ENCODE measurements around the gene AOPEP.

Gene AOPEP

GRCh38 chr9:94714494-94714893, 12.0 kb upstream of the AOPEP start:
- TF ChIP-seq, protein P1, sequence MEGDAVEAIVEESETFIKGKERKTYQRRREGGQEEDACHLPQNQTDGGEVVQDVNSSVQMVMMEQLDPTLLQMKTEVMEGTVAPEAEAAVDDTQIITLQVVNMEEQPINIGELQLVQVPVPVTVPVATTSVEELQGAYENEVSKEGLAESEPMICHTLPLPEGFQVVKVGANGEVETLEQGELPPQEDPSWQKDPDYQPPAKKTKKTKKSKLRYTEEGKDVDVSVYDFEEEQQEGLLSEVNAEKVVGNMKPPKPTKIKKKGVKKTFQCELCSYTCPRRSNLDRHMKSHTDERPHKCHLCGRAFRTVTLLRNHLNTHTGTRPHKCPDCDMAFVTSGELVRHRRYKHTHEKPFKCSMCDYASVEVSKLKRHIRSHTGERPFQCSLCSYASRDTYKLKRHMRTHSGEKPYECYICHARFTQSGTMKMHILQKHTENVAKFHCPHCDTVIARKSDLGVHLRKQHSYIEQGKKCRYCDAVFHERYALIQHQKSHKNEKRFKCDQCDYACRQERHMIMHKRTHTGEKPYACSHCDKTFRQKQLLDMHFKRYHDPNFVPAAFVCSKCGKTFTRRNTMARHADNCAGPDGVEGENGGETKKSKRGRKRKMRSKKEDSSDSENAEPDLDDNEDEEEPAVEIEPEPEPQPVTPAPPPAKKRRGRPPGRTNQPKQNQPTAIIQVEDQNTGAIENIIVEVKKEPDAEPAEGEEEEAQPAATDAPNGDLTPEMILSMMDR (IDR thresholded peaks at IDR 0.05; ENCODE audit: low read depth, low read length): no peak
- no peak overlapping the region for H3K4me3 ChIP-seq (ENCODE audit: low read depth, low read length)

DNA sequence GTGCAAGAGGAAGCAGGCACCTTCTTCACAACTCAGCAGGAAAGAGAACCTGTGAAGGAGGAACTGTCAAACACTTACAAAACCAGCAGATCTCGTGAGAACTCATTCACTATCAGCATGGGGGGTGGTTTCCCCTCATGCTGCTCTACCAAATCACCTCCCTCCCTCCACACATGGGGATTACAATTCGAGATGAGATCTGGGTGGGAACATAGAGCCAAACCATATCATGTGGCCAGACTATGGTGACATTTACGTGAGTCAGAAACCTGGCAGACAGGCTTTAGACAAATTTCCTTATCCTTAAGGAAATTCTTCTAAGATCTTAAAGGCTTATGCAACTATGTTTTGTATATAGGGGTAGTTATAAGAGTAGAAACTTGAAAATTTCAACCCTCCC, 8.7 kb upstream of the AOPEP start:
- TF ChIP-seq, protein P1 (IDR thresholded peaks at IDR 0.05; ENCODE audit: low read depth, low read length): no peak
- no peak overlapping the region for H3K4me3 ChIP-seq (ENCODE audit: low read depth, low read length)

- TF ChIP-seq, protein P1 (IDR thresholded peaks at IDR 0.05; ENCODE audit: low read depth, low read length): no peak
- H3K4me3 ChIP-seq (ENCODE audit: low read depth, low read length): no peak overlapping the region
These were observed 7.6 kb upstream of the AOPEP start for GRCh38 chr9:94718936-94719335.

DNA sequence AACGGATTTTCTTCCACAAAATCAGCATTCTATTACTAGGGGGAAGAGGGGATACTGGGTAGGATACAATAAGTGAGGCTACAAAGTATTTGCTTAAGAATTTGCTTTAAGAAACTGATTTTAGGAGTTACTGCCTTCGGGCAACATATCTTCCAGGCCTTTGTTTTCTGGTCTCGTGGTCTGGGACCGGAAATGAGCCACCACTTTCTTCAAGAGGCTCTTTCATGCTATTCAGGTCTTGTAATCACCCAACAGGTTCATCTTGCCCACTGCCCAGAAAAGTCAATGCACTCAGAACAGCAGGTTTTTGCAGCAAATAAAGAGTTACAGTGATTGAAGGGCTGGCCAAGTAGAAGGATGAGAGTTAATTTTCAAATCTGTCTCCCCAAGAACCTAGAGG, 6.6 kb upstream of the AOPEP start:
- TF ChIP-seq, protein P1 (IDR thresholded peaks at IDR 0.05; ENCODE audit: low read depth, low read length): no peak
- H3K4me3 ChIP-seq (ENCODE audit: low read depth, low read length): no peak overlapping the region

DNA sequence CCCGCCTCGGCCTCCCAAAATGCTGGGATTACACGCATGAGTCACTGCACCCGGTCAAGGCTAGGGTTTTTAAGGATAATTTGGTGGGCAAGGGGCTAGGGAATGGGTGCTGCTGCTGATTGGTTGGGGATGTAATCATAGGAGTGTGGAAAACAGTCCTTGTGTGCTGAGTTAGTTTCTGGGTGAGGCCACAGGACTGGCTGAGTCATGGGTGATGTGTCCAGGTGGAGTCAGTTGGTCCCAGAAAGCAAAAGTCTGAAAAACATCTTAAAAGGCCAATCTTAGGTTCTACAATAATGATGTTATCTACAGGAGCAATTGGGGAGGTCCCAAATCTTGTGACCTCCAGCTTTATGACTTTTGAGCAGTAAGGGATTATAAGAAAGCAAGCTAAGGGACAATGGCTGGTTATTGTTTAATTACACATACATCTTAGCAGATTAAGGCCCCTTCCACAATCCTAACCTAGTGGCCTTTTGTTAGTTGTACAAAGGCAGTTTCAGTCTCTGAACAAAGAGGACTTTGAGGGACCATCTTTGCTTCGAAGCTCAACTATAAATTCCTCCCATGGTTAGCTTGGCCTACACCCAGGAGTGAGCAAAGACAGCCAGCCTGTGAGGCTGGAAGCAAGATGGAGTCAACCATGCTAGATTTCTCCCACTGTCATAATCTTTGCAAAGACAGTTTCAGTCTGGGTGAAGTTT, 5.5 kb upstream of the AOPEP start:
- TF ChIP-seq, protein P1 (IDR thresholded peaks at IDR 0.05; ENCODE audit: low read depth, low read length): no peak
- no peak overlapping the region for H3K4me3 ChIP-seq (ENCODE audit: low read depth, low read length)

- H3K4me3 ChIP-seq (ENCODE audit: low read depth, low read length): no peak overlapping the region
- TF ChIP-seq, protein P1 (IDR thresholded peaks at IDR 0.05; ENCODE audit: low read depth, low read length): no peak
These were observed 4.7 kb upstream of the AOPEP start for GRCh38 chr9:94721754-94722153.

DNA sequence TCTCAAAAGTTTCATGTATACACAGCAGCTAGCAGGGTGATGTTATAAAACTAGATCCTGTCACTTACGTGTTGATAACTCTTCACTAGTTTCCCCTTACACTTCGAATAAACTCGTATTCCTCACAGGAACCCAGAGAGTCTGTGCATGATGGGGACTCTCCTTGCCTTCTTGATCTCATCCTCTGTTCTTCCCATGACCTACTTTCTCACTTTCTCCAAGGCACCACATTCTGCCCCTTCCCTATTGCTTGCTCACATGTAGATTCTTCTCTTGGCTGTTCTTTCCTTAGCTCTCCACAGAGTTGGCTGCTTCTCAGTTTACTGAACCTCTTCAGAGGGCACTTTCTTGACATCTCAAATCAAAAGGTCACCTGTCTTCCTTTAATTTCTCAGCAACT, 1.2 kb upstream of the AOPEP start:
- TF ChIP-seq, protein P1 (IDR thresholded peaks at IDR 0.05; ENCODE audit: low read depth, low read length): no peak
- no peak overlapping the region for H3K4me3 ChIP-seq (ENCODE audit: low read depth, low read length)

Measured in WI38 (cell line).